ENCODE results near the gene SPAG9. TPM values are rescaled to one million over a fixed set of nuclear protein-coding genes. Genes with fewer than 3 reads are reported as not detected.
A peak's percentile ranks its signal among the peaks of the same experiment; 100 is the strongest.

SPAG9 gene
- total RNA-seq, 2 donors from 2014 or later = 46.0 to 67.0 TPM

GRCh38 chr17:50922107-50922506 lies 198.6 kb downstream of the SPAG9 start:
- intact Hi-C loops (cut with DNase I) = no loop called here
- no peak for DNase-seq
- H3K9me3 ChIP-seq = no peaks in the 10 kb centered on the region
- H3K27me3 ChIP-seq = no peaks in the 10 kb centered on the region
- H3K4me3 ChIP-seq = no peak overlapping the region
- H3K36me3 ChIP-seq = no peaks in the 10 kb centered on the region
- H3K9ac ChIP-seq (ENCODE audit: low read depth in 2 of 2, low read length in 2 of 2) = no peak overlapping the region
- no peak for TF ChIP-seq CTCF (IDR thresholded peaks at IDR 0.05)
- peaks cover 39% of the 10 kb centered on the region for H3K4me1 ChIP-seq
- peak overlapping the region; percentile 88 for H3K27ac ChIP-seq

- DNase-seq = peak; percentile 61
- Histone ChIP-seq H3K27ac (peak overlapping the region; percentile 88), H3K4me3 (no peak overlapping the region), H3K9me3 (no peaks in the 10 kb centered on the region), H3K9ac (ENCODE audit: low read depth in 2 of 2, low read length in 2 of 2) (peak overlapping the region in 1 of 2 donors; percentile 88), H3K27me3 (no peaks in the 10 kb centered on the region), H3K36me3 (no peaks in the 10 kb centered on the region), H3K4me1 (peaks cover 39% of the 10 kb centered on the region)
- intact Hi-C loops (cut with DNase I) = no loop called here
- no peak for TF ChIP-seq CTCF (IDR thresholded peaks at IDR 0.05)
These were observed 199.6 kb downstream of the SPAG9 start for GRCh38 chr17:50920891-50921586.

GRCh38 chr17:50920041-50920410 lies 200.6 kb downstream of the SPAG9 start:
- Histone ChIP-seq H3K4me3 (no peak overlapping the region), H3K27ac (peak overlapping the region; percentile 88), H3K4me1 (peaks cover 45% of the 10 kb centered on the region), H3K27me3 (no peaks in the 10 kb centered on the region), H3K36me3 (no peaks in the 10 kb centered on the region), H3K9me3 (no peaks in the 10 kb centered on the region), H3K9ac (ENCODE audit: low read depth in 2 of 2, low read length in 2 of 2) (peak overlapping the region; percentile 61 to 88)
- intact Hi-C loops (cut with DNase I) = no loop called here
- no peak for TF ChIP-seq CTCF (IDR thresholded peaks at IDR 0.05)
- no peak for DNase-seq

GRCh38 chr17:50919321-50920040 lies 201.2 kb downstream of the SPAG9 start:
- intact Hi-C loops (cut with DNase I) = no loop called here
- peaks cover 47% of the 10 kb centered on the region for H3K4me1 ChIP-seq
- no peak for TF ChIP-seq CTCF (IDR thresholded peaks at IDR 0.05)
- no peak overlapping the region for H3K4me3 ChIP-seq
- peak overlapping the region; percentile 65 to 88 for H3K9ac ChIP-seq (ENCODE audit: low read depth in 2 of 2, low read length in 2 of 2)
- H3K9me3 ChIP-seq = no peaks in the 10 kb centered on the region
- H3K36me3 ChIP-seq = no peaks in the 10 kb centered on the region
- peak; percentile 97 for DNase-seq
- no peaks in the 10 kb centered on the region for H3K27me3 ChIP-seq
- peak overlapping the region; percentile 88 for H3K27ac ChIP-seq

- intact Hi-C loops (cut with DNase I) = no loop called here
- H3K4me1 ChIP-seq = peaks cover 47% of the 10 kb centered on the region
- no peaks in the 10 kb centered on the region for H3K36me3 ChIP-seq
- peak overlapping the region; percentile 88 for H3K27ac ChIP-seq
- no peaks in the 10 kb centered on the region for H3K27me3 ChIP-seq
- no peak overlapping the region for H3K4me3 ChIP-seq
- TF ChIP-seq CTCF (IDR thresholded peaks at IDR 0.05) = no peak
- H3K9ac ChIP-seq (ENCODE audit: low read depth in 2 of 2, low read length in 2 of 2) = peak overlapping the region; percentile 65 to 88
- peak; percentile 79 for DNase-seq
- H3K9me3 ChIP-seq = no peaks in the 10 kb centered on the region
These were observed 201.8 kb downstream of the SPAG9 start for GRCh38 chr17:50918933-50919296.

All from colonic mucosa (tissue), 4 donors.